Measurements from ENCODE around the gene HBG1. TPM values are rescaled to one million over a fixed set of nuclear protein-coding genes. Genes with fewer than 3 reads are reported as not detected.

Gene HBG1
- total RNA-seq, 1 donor from 2014 or later: not detected

DNA sequence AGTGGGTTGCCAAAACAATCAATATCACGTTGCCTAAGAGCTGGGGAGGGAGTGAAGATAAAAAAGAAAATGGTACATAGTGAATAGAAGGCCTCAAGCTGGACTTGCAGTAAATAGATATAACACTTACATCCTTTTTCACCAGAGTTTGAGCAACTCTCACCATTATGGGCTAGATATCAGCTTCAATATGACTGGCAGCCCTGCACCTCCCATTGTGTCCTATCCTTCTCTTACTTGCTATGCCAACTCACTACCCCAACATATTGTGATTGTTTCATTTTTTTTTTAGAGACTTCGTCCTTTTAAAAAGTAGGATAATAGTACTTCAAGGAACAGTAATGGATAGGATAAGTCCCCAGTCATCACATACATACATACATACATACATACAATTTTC, 7.4 kb downstream of the HBG1 start:
- no peak overlapping the region for H3K27ac Mint-ChIP-seq (ENCODE audit: unreplicated experiment)
- no peaks in the 10 kb centered on the region for H3K36me3 Mint-ChIP-seq (ENCODE audit: low read depth)
- DNase-seq (ENCODE audit: low spot score): no peak
- no peaks in the 10 kb centered on the region for H3K9me3 Mint-ChIP-seq (ENCODE audit: low read depth)
- H3K4me1 Mint-ChIP-seq (ENCODE audit: low read depth): no peaks in the 10 kb centered on the region
- TF ChIP-seq, protein P1, sequence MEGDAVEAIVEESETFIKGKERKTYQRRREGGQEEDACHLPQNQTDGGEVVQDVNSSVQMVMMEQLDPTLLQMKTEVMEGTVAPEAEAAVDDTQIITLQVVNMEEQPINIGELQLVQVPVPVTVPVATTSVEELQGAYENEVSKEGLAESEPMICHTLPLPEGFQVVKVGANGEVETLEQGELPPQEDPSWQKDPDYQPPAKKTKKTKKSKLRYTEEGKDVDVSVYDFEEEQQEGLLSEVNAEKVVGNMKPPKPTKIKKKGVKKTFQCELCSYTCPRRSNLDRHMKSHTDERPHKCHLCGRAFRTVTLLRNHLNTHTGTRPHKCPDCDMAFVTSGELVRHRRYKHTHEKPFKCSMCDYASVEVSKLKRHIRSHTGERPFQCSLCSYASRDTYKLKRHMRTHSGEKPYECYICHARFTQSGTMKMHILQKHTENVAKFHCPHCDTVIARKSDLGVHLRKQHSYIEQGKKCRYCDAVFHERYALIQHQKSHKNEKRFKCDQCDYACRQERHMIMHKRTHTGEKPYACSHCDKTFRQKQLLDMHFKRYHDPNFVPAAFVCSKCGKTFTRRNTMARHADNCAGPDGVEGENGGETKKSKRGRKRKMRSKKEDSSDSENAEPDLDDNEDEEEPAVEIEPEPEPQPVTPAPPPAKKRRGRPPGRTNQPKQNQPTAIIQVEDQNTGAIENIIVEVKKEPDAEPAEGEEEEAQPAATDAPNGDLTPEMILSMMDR (IDR thresholded peaks at IDR 0.05): no peak
- no peak overlapping the region for H3K4me3 Mint-ChIP-seq (ENCODE audit: unreplicated experiment)
- peaks cover 43% of the 10 kb centered on the region for H3K27me3 Mint-ChIP-seq (ENCODE audit: low read depth)

DNA sequence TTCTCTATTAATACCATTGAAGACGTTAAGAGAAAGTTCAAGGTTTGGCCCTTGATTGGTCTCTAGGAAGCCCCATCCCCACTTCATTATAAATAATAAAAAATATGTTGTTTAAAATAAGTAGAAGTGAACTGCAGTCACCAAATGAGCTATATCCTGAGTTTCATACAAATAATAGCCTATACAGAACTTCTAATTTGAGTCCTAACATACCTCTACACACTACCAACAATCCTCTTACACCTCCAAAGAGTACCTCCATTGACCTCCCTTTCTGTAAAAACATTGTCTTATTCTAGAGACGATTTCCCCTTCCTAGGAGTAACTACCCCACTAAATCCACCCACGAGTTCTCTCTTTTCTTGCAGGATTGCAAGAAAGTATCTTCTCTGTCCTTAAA, 8.2 kb downstream of the HBG1 start:
- H3K9me3 Mint-ChIP-seq (ENCODE audit: low read depth): no peaks in the 10 kb centered on the region
- H3K4me3 Mint-ChIP-seq (ENCODE audit: unreplicated experiment): no peak overlapping the region
- H3K27ac Mint-ChIP-seq (ENCODE audit: unreplicated experiment): no peak overlapping the region
- TF ChIP-seq, protein P1 (IDR thresholded peaks at IDR 0.05): no peak
- H3K4me1 Mint-ChIP-seq (ENCODE audit: low read depth): no peaks in the 10 kb centered on the region
- no peak for DNase-seq (ENCODE audit: low spot score)
- H3K27me3 Mint-ChIP-seq (ENCODE audit: low read depth): peaks cover 43% of the 10 kb centered on the region
- H3K36me3 Mint-ChIP-seq (ENCODE audit: low read depth): no peaks in the 10 kb centered on the region

DNA sequence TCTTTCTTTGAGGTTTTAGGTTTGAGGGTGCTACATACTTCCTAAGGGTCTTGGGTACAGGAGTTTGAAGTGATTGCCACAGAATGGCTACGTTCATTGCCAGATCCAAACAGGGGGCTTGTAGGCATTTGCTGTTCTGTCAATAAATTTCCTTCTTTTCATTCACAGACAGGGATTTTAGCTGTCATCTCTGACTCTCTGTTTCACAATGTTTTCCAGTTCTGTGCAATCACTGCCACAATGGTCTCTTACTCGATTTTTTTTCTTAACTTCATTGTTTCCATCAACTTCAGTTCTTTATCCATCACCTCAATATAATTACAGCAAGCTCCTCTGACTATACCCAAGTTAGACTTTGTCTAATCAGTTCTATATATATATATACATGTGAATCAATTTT, 9.2 kb downstream of the HBG1 start:
- TF ChIP-seq, protein P1 (IDR thresholded peaks at IDR 0.05): no peak
- DNase-seq (ENCODE audit: low spot score): no peak
- H3K27ac Mint-ChIP-seq (ENCODE audit: unreplicated experiment): no peak overlapping the region
- no peaks in the 10 kb centered on the region for H3K36me3 Mint-ChIP-seq (ENCODE audit: low read depth)
- no peaks in the 10 kb centered on the region for H3K4me1 Mint-ChIP-seq (ENCODE audit: low read depth)
- no peak overlapping the region for H3K4me3 Mint-ChIP-seq (ENCODE audit: unreplicated experiment)
- no peaks in the 10 kb centered on the region for H3K9me3 Mint-ChIP-seq (ENCODE audit: low read depth)
- peaks cover 45% of the 10 kb centered on the region for H3K27me3 Mint-ChIP-seq (ENCODE audit: low read depth)

DNA sequence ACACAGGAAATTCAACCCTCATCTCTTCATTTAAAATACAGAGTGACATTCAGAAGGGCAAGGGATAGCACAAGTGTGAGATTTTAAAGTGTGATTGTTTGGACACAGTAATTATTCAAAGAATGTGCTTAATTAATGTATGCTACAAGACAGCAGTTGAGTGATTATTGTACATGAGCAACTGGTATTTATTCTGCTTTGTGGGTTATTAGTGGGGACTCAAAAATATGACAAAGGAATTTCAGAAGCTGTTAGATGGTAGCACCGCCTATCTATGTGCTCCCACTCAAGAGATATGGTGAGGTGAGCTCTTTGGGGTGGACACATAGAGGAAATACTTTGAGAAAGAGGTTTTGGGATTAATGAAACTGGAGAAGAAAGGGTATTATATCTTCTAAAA, 9.6 kb downstream of the HBG1 start:
- Mint-ChIP-seq H3K9me3 (ENCODE audit: low read depth) (no peaks in the 10 kb centered on the region), H3K4me3 (ENCODE audit: unreplicated experiment) (no peak overlapping the region), H3K27me3 (ENCODE audit: low read depth) (peaks cover 48% of the 10 kb centered on the region), H3K36me3 (ENCODE audit: low read depth) (no peaks in the 10 kb centered on the region), H3K27ac (ENCODE audit: unreplicated experiment) (no peak overlapping the region), H3K4me1 (ENCODE audit: low read depth) (no peaks in the 10 kb centered on the region)
- TF ChIP-seq, protein P1 (IDR thresholded peaks at IDR 0.05): no peak
- DNase-seq (ENCODE audit: low spot score): no peak

DNA sequence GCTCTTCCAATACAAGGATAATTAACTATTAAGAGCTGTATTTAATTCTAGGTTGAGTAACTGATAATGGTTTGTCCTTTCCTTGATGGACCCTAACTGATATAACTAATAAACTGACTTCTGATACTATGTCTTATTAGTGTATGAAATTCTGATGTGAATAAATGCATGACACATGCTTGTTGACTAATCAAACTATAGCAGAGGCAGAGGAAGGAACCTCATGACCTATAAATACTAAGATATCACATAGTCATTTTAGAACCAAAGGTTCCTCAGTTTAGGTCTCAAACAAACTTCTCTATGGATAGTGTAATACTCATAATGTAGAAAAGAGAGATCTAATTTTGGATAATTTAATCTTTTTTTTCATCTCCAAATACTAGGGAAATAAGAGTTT, 10.6 kb downstream of the HBG1 start:
- DNase-seq (ENCODE audit: low spot score): no peak
- H3K27me3 Mint-ChIP-seq (ENCODE audit: low read depth): peaks cover 49% of the 10 kb centered on the region
- TF ChIP-seq, protein P1 (IDR thresholded peaks at IDR 0.05): no peak

More for the DNA sequence above, 10.6 kb downstream of the HBG1 start:
- Mint-ChIP-seq H3K36me3 (ENCODE audit: low read depth) (no peaks in the 10 kb centered on the region), H3K9me3 (ENCODE audit: low read depth) (no peaks in the 10 kb centered on the region), H3K4me1 (ENCODE audit: low read depth) (no peaks in the 10 kb centered on the region), H3K4me3 (ENCODE audit: unreplicated experiment) (no peak overlapping the region), H3K27ac (ENCODE audit: unreplicated experiment) (no peak overlapping the region)

Measured in chondrocyte (in vitro differentiated cells).